ENCODE measurements around the gene DECR2.

GRCh38 chr16:396199-396598, 5.5 kb upstream of the DECR2 start:
- TF ChIP-seq ZNF207 (IDR thresholded peaks at IDR 0.05; ENCODE audit: borderline replicate concordance) (no peak), POLR2AphosphoS5 (IDR thresholded peaks at IDR 0.05; ENCODE audit: low read length) (no peak), NFIC (IDR thresholded peaks at IDR 0.05; ENCODE audit: low read depth, low read length) (no peak), YY1 (IDR thresholded peaks at IDR 0.05; ENCODE audit: low read depth, low read length) (no peak), POLR2A (IDR thresholded peaks at IDR 0.05; ENCODE audit: low read depth, low read length) (no peak), EZH2 (IDR thresholded peaks at IDR 0.05; ENCODE audit: borderline replicate concordance, control insufficient read depth, low read depth, low read length) (no peak), ATF3 (IDR thresholded peaks at IDR 0.05; ENCODE audit: borderline replicate concordance, extremely low read depth, low read depth, low read length) (no peak), CTCF (IDR thresholded peaks at IDR 0.05 in 2 of 3, conservative IDR thresholded peaks at IDR 0.05 in 1 of 3; ENCODE audit: control insufficient read depth in 2 of 3, extremely low read depth in 1 of 3, insufficient read depth in 1 of 3, low read depth in 3 of 3, low read length in 3 of 3) (no peak), HDAC6 (IDR thresholded peaks at IDR 0.05; ENCODE audit: unreplicated experiment) (no peak), CREB1 (IDR thresholded peaks at IDR 0.05; ENCODE audit: low read depth) (no peak), EP300 (IDR thresholded peaks at IDR 0.05; ENCODE audit: borderline replicate concordance in 1 of 2, control insufficient read depth in 1 of 2, low read depth in 2 of 2, low read length in 2 of 2) (no peak), NFYA (IDR thresholded peaks at IDR 0.05; ENCODE audit: borderline replicate concordance, low read depth, low read length) (no peak)

Measured in GM12878 (cell line).